NOMO-1 treated with DMSO at 0.1 percent for 48 hours (cell line): ENCODE data around the gene ZDHHC14.

ENCODE experiments used
- DNase-seq: peaks from one replicate; lab custom pipeline; 2025; ENCODE audit not compliant: unreplicated experiment; lab: John Stamatoyannopoulos, UW

The ZDHHC14 gene

DNA sequence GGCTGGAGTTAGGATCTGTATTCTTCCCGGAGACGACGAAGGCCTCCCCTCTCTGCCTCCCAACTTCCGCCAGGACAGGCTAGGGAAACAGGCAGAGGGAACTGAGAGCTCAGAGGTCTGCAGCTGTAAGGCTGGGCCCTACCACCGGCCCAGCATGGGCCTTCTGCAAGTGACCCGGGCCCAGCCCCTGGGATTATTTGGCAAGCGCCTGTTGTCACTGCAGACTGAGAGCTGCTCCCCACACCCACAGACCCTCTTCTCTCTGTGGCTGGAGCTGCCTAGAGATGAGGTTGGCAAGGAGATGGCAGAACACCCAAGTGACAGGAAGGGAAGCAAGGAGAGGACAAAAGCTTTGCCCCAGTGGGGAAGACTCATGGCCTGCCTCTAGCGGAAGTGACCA lies 212.6 kb downstream of the ZDHHC14 start:
- DNase-seq, result no peak

DNA sequence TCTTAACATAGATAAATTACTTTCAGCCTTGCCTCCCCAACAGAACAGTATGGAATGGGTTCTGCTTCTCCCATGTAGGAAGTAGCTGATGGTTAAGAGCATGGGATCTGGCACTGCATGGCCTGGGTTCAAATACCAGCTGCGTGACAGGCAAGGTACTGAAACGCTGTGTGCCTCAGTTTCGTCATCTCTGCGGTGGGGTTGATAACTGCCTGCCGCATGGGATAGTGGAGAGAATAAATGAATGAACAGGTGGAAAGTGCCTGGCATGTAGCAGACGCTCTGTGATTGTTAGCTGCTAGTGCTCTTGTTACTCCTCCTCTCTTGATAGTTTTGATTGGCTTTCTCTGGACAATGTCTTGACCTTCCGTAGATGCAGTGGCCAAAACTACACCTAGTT lies 213.3 kb downstream of the ZDHHC14 start:
- DNase-seq, result no peak

DNA sequence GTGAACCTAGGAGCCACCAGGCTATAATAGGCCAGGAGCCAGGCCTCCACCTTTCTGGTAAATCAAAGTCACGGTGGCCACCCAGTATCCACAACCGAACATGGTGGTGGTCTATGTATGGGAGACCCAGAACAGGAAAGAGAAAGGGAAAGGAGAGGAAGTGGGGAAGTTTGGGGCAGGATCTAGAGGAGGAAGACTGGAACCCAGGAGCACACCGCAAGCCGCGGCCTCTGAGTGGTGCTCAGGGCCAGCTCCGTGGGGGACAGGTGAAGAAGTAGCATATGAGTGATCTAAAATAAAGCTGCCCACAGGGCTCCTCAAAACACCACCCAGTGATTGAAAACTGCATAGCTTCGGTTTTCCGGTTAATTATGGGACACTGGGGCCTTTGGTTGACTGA lies 214.8 kb downstream of the ZDHHC14 start:
- no peak for DNase-seq

DNA sequence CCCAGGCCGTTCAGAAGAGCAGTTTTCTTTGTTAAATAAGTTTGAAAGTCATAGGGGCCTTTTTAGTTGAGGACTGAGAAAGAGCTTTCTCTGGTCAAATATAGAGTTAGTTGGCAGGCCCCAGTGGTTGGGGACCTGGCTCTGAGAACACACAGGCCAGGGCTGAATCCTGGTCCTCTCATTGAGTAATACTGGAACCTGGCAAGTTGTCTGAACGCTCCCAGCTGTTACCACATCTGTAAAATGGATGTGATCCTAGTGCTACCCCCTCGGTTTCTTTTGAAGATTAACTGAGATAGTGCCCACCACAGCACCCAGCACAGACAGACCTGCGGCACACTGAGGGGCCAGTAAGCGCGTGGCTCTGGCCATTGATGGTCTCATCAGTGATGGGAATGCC lies 215.5 kb downstream of the ZDHHC14 start:
- DNase-seq, result no peak

DNA sequence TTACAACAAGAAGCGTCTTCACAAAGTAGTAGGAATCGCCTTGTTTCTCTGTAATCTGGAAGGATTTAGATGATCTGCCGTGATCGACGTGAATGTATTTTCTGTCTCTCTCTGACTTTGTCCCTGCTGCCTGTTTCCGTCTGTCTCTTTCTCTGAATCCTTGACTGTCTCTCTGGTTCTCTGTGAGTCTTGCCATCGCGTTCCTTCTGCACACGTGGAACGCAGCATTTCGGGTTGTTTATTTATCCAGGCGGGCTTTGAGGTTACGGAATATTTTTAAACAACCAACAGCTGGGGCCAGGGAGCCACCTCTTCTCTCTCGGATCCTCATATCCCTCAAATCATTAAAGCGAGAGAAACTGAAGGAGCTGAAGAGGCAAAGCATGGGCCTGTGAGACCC lies 215.9 kb downstream of the ZDHHC14 start:
- DNase-seq, result no peak

DNA sequence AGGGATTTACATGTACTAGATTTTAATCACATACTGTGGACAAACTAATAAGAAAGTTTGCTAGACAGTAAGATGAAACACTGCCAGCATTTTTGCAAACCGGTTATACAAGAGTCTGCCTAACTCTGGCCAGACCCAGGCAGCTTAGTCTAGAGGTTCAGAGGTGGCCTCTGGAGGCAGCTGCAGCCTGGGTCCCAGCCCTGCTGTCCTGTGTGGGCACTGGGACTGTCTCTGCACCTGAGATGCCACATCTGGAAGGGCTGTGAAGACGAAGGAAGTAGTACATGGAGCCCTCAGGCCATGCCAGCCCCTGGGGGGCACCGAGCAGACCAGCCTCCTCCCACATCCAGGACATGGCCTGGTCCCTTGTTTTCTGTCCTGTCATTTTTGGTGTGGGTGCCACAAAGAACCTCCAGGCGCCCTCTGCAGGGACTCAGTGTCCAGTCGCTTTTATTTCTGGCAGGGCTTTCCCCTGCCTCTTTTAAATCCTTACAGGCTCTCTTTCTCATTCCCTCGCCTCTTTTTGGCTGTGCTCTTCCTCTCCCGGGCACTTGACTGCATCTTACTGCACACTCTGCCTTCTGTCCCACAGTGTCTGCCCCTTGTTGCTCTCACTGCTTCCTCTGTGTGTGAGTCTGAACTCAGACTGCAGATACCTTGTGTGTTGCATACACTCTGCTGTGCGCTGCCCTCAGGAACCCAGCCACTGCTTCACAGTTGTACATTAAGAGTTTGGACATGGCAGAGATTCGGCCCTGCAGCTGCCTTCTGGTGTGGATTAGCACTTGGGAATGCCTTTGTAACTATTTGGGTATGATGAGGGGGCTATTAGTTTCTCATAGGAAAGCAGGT lies 216.7 kb downstream of the ZDHHC14 start:
- DNase-seq, result peak; percentile 3

DNA sequence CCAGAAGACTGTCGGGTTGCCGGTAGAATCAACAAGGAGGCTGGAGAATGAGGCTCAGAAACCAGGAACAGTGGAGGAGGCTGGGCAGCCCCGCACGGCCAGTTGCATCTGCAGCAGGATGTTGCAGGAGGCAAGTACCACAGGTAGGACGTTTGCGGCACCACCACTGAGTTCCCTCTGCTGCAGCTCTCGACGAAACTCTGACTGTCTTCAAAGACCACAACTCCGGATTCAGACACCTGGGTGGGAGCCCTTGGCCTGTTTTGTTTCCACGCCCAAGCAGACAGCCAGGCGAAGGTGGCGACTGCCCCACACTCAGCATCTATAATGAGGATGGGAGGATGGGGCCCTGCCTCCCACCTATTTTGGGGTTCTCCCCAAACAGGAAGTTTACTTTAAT lies 218.2 kb downstream of the ZDHHC14 start:
- DNase-seq, result no peak

DNA sequence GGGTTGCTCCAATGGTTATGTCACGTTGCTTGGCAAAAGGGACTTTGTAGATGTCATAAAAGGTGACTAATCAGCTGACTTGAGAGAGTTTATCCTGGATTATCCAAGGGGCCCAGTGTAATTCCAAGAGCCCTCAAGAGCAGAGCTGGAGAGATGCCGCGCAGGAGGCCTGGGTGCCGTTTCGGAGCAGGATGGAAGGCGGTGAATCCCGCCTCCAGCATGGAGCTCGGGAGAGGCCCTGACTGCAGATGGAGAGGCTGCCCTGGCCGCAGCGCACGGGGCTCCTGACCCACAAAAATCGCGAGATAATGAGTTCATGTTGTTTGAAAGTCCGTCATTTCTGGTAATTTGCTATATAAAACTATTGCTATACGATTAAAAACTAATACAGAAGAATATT lies 219.8 kb downstream of the ZDHHC14 start:
- no peak for DNase-seq

DNA sequence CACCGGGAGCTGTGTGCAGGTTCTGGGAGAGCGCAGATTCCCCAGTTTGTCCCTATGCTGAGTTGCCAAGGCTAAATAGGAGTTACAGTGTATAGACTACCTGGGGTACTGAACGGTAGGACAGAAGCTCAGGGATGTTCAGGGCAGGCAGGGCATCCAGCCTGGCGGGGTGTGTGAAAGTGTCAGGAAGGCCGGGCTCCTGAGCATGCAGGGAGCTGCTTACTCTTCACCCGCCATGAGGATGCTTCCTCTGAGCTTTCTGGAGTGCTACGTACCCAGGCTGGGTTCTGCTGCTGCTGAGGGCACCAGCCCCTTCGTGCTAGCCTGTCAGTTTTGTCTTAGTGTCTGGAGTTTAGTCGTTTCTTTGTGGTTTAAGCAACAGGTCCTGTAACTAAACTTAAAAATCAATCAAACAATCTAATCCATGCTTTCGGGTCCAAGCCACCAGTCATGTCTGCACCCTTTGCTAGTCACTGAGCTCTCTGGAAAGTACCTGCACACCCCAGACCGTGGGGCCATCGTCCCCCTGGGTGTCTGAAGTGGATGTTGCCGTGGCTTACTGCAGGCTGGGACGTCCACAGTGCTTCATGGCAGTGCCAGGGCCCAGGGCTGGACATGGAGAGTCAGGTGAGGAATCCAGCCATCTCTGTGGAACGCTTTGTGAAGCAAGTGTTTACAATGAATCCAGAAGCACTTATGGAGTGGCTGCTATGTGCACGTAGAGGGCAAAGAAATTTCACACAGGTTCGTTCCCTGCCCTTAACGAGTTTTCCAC lies 221.7 kb downstream of the ZDHHC14 start:
- DNase-seq, result no peak

DNA sequence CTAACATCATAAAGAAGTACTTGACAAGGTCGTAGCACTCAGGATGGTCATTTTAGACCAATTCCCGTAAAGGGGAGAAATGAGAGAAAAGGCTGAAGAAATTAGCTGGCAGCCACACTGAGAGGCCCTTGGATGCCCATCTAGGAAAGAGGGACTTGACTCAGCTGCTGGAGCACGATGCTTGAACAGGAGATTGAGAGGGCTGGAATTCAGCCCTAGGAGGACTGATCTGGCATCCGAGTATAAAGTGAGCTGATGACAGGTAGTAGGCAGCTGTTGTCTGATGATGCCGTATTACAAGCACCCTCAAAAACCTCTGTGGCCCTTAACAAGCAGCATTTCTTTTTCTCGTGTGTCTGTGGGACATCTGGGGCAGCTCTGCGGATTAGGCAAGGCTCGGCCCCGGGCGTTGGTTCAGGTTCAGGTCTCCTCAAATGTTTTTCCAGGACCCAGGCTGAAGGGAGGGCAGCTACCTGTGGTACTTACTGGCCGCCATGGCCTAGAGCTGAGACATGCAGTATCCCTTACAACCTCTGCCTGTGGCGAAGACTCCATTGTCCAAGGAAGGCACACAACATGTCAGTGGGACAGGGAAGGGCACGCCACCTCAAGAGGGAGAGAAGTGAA lies 222.4 kb downstream of the ZDHHC14 start:
- DNase-seq, result no peak

DNA sequence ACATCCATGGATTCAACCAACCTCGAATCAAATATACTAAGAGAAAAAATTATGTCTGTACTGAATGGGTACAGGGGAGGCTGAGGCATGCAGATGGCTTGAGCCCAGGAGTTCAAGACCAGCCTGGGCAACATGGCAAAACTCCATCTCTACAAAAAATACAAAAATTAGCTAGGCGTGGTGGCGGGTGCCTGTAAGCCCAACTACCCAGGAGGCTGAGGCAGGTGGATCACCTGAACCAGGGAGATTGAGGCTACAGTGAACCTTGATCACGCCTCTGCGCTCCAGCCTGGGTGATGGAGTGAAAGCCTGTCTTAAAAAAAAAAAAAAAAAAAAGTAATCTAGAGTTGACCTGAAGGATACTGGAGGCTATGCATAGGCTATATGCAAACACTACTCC lies 223.0 kb downstream of the ZDHHC14 start:
- no peak for DNase-seq

DNA sequence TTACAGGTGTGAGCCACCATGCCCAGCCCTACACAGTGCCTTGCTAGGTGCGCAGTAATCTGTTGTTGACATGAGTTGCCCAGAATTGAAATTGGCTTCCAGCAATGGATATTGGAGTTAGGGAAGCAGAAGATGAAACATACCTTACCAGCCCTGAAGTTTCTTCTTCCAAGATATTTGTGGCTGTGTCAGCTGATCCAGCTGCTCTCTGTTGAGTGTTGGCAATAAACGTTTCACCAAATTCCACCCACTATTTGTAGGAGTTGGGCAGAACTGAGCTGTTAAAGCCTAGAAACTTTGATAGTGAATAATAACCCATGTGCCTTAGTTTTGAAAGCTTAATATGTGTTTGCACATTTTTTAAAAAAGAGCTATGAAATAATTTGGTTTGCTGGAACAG lies 223.8 kb downstream of the ZDHHC14 start:
- no peak for DNase-seq

DNA sequence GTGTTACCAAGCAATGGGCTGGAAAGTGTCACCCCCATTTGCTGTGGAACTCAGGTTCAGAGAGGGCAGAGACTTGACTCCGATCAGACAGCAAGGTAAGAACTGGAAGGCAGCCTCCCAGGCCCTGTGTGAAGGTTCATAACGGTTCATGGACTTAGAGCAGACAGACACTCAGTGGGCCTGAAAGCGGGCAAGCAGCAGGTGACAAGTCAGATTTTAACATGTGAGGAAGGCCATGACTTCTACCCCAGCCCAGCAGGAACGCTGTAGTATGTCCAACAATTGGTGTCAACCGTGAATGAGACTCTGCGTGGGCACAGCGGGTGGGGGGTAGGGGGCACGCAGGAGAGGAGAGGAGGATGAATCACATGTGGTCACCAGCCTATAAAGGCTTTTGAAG lies 224.5 kb downstream of the ZDHHC14 start:
- no peak for DNase-seq

DNA sequence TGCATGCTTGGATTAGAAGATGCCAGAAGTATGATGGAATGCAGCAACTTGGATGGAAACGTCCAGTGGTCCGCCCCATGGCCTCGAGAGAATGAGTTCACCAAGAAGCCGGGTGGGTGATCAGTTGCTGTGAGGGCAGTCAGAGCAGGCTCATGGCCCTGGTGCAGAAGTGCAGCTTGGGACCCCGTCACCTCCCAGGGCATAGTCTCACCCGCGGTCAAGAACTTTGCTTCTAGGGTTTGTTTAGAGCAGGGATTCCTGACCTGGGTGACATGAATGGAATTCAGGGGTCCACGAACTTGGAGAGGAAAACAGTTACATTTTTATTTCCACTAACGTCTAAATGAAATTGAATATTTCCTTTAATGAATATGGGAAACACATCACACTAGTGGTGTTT lies 225.5 kb downstream of the ZDHHC14 start:
- no peak for DNase-seq

DNA sequence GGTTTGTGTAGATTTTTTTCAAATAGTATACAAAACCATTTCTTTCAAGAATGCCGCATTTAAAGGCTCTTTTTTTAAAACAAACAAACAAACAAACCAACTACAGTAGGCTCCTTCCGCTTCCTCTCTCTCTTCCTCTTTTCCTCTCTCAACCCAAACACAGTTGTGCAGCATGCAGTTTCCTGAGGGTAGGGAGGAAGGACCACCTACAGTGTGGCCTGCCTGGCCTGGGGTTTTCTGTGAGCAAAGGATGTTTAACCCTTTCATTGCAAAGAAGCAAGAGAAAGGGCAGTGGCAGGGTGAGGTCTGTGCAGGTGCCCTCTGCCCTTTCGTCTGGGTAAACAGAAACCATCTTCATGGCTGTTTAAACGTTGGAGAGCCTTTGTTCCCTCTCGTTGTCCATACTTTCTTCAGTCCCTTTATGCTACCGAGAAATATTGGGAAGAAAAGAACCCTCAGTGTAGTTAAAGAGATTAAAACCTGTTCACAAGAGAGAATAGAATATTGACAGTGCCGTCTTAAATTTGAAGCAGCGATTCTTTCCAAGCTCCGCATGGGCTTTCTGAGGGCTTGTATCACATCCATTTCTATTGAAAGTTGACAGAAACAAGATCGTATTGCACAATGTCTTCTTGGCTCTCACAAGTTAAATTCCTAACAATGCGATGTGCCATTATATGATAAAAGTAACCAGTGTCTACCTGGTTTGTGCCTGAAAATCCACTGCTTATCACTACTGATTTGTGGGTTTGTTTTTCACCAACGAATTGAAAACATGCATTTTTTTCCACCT lies 226.5 kb downstream of the ZDHHC14 start:
- peak; percentile 48 for DNase-seq

DNA sequence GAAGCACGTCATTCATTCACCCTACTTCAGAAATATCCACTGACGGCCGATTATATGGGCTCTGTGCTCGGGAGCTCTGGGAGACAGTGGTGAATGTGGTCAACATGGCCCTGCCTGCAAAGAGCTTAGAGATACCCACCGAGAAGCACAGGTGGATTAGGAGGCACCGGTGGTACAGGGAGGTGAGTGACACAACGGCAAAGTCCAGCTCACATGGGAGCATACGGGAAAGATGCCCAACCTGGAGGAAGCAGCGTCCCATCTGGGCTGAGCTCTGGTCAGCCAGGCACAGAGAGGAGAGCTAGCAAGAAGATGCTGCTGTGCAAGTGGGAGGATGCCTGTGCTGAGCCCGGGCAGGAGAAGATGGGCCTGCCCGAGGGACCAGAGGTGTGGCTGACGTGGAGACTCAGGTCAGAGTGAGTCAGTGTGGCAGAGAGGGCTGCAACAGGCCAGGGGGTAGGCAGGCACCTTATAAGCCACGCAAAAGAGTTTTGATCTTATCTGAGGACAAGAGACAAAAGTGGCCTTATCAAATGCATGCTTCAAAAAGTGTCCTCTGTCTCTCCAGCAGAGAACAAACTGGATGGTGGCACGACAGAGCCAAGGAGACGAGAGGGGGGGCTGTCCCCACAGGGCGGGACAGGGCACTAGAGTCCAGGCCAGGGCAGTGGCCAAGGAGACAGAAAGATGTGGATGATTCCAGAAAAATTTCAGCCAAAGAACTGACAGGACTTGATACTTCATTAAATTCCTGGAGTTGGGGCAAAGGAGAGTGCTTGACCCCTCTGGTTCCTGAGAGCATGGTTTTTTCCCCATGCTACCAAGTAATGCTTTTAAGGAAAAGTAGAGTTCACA lies 227.5 kb downstream of the ZDHHC14 start:
- DNase-seq, result no peak

DNA sequence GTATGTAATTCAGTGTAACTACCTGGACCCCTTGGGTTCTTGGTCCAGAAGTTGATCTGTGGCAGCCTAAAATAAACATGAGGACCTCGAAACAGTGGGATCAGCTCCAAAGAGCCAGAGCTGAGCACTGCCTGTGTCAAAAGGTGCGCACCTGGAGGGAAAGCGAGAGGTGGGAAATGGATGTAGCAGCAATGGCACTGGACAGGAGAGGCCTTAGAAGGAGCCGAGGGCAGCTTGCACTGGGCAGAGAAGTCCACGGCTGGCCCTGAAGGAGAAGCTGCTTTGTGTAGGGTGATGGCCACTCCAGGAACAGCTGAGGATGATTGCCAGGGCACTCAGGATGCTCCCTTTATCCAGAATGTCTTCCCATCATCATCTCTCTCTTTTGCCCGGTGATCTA lies 228.1 kb downstream of the ZDHHC14 start:
- no peak for DNase-seq

DNA sequence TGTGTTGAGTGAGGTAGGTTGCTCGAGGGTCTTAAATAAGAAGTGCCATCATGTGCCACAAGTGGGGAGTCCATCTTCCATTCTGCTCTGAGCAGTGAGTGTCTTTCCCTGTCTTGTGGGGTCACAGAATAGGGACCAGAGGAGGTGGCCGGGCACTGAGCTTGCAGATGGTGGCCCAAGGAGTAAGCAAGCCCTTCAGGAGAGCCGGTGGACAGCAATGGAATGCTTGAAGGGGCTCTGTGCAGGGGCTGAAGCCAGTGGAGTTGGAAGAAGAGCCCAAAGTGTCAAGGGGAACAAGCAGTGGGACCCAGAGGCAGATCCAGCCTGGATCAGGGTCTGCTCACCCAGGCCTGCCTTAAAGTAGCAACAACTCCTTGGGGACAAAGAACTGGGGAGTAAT lies 228.6 kb downstream of the ZDHHC14 start:
- no peak for DNase-seq

DNA sequence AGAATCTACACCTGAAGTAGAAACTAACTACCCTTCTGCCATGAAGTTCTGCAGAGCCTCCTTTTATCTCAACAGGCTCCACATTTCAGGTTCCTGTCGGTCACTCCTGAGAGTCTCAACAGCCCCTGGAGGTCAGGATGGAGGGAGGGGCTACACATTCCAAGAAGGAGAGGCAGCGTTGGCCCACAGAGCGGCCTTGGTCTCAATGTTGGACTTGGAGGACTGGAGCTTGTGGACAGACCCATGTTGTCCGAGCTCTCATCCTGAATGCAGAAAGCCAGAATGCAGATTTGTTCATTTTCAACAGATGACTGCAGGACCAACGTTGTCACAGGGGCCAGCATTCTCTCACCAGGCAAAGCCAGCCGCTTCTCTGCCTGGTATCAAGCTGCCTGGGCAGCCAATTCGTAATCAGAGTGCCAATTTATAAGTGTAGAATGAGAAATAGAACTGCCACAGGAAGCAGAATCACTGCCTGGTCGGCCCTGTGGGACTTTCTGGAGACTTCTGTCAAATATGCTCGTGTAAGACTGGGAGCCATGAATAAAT lies 229.5 kb downstream of the ZDHHC14 start:
- no peak for DNase-seq

DNA sequence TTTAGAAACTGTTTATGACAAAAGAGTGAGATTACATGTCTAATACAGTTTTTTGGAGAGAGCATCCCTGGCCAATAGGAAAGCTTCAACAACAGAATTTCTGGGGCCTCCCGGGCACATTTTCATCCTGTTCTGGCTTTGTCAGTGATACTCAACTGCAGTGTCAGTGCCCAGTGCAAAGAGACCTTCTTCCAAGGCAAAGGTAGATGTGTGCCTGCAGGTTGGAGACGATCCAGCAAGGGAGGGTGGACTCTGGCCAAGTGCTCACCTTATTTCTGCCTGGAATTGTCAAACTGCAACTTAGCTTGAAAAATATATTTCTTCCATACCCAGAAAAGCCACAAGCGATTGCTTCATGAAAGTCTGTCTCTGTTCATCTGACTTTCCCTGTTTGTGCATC lies 230.4 kb downstream of the ZDHHC14 start:
- DNase-seq, result no peak
